Endothelial cell (in vitro differentiated cells): ENCODE measurements around the gene KLHL24. TPM values are rescaled to one million over a fixed set of nuclear protein-coding genes. Genes with fewer than 3 reads are reported as not detected.

ENCODE experiments used
- DNase-seq: peaks from one replicate; pipeline ENCODE4 v3.0.0; 2021; ENCODE audit warnings: low spot score
- H3K27ac Mint-ChIP-seq: one replicate; pipeline ENCODE4 v1.8.0; 2021; ENCODE audit warnings: mixed read lengths, inconsistent platforms; ENCODE audit not compliant: unreplicated experiment
- H3K27me3 Mint-ChIP-seq: one replicate; pipeline ENCODE4 v1.8.0; 2021; ENCODE audit warnings: mild to moderate bottlenecking, moderate library complexity, mixed read lengths, inconsistent platforms; ENCODE audit not compliant: unreplicated experiment
- H3K36me3 Mint-ChIP-seq: one replicate; pipeline ENCODE4 v1.8.0; 2021; ENCODE audit warnings: mild to moderate bottlenecking, low read depth, mixed read lengths, inconsistent platforms; ENCODE audit not compliant: unreplicated experiment
- H3K4me1 Mint-ChIP-seq: one replicate; pipeline ENCODE4 v1.8.0; 2021; ENCODE audit warnings: mild to moderate bottlenecking, mixed read lengths, inconsistent platforms; ENCODE audit not compliant: unreplicated experiment
- H3K4me3 Mint-ChIP-seq: one replicate; pipeline ENCODE4 v1.8.0; 2021; ENCODE audit warnings: mild to moderate bottlenecking, mixed read lengths, inconsistent platforms; ENCODE audit not compliant: unreplicated experiment
- H3K9me3 Mint-ChIP-seq: one replicate; pipeline ENCODE4 v1.8.0; 2021; ENCODE audit warnings: mixed read lengths, inconsistent platforms; ENCODE audit not compliant: unreplicated experiment
- total RNA-seq: library from RNA; stranded (reverse); fragmentation: NEBNext Ultra II Directional; extraction: Animal tissue kit (Norgen Biotek cat#: 25700); gene quantifications from one replicate; pipeline ENCODE4 v1.2.1, GENCODE V29; 2021; ENCODE audit not compliant: unreplicated experiment
- TF ChIP-seq, protein P1 (sequence below): fragments of 200-600 bp; sonication (generic); IDR thresholded peaks from one replicate; pipeline ENCODE4 v1.5.0; 2021; ENCODE audit warnings: antibody characterized with exemption; ENCODE audit not compliant: unreplicated experiment

Gene KLHL24
- total RNA-seq, 1 donor from 2014 or later = 50.9 TPM

DNA sequence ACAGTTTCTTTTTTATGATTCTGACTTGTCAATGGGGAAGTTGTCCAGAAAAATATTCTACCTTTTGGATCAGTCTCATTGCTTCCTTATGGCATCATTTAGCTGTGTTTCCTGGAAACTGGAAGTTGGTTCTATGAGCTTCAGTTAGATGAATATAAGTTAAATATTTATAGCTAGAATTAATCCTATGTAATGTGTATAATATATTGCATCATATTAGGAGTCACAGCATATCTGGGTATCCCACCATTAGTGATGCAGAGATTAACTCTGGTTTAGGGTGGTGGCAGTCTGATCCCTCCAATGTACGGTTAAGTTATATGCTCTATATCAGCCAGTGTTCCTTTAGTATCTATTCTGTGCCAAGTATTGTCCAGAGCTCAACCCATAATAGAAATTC, 19.3 kb downstream of the KLHL24 start:
- H3K36me3 Mint-ChIP-seq = peaks cover 61% of the 10 kb centered on the region

DNA sequence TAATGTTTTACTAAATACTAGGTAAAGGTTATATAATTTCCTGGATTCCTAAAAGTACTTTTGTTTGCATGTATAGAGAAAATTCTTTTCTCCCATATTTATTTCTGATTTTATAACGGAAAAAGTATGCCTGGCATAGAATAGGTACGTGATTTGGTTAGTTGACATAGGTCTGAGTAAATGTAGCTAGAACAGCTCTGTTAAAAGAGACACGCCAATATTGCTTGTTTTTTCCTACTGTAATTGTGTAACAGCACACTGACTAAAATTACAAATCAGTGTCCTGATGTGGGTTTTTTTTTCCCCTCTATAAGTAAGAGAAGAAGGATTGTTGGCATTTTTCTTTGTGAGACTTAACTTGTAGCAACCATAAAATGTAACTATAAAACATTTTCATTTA, 26.7 kb downstream of the KLHL24 start:
- Mint-ChIP-seq H3K36me3 (peaks cover 41% of the 10 kb centered on the region), H3K27ac (no peak overlapping the region), H3K4me1 (no peaks in the 10 kb centered on the region), H3K4me3 (no peak overlapping the region), H3K9me3 (no peaks in the 10 kb centered on the region), H3K27me3 (peaks cover 6% of the 10 kb centered on the region)
- DNase-seq = no peak
- TF ChIP-seq, protein P1, sequence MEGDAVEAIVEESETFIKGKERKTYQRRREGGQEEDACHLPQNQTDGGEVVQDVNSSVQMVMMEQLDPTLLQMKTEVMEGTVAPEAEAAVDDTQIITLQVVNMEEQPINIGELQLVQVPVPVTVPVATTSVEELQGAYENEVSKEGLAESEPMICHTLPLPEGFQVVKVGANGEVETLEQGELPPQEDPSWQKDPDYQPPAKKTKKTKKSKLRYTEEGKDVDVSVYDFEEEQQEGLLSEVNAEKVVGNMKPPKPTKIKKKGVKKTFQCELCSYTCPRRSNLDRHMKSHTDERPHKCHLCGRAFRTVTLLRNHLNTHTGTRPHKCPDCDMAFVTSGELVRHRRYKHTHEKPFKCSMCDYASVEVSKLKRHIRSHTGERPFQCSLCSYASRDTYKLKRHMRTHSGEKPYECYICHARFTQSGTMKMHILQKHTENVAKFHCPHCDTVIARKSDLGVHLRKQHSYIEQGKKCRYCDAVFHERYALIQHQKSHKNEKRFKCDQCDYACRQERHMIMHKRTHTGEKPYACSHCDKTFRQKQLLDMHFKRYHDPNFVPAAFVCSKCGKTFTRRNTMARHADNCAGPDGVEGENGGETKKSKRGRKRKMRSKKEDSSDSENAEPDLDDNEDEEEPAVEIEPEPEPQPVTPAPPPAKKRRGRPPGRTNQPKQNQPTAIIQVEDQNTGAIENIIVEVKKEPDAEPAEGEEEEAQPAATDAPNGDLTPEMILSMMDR = no peak

More for the DNA sequence above, 19.3 kb downstream of the KLHL24 start:
- Mint-ChIP-seq H3K4me1 (no peaks in the 10 kb centered on the region), H3K4me3 (no peak overlapping the region), H3K27me3 (peaks cover 4% of the 10 kb centered on the region), H3K27ac (no peak overlapping the region), H3K9me3 (peaks cover 10% of the 10 kb centered on the region)
- no peak for DNase-seq
- TF ChIP-seq, protein P1 = no peak

DNA sequence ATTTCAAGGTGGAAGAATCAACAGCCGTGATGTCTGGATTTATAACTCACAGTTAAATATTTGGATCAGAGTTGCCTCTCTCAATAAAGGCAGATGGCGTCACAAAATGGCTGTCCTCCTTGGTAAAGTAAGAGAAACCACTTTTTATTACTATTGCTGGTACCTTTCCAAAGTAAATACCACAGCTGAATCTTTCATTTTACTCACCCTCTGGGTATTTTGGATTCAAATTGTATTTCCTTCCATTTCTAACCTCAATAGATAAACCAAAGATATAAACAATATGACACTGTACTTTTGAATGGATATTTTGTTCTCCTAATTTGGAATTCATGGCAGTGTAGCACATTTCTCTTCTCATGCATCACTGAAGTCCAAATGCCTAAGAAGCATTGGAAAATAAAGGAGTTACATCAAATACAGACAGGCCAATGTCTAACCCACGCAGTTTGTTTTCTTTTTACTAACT, 29.5 kb downstream of the KLHL24 start:
- peaks cover 5% of the 10 kb centered on the region for H3K27me3 Mint-ChIP-seq

DNA sequence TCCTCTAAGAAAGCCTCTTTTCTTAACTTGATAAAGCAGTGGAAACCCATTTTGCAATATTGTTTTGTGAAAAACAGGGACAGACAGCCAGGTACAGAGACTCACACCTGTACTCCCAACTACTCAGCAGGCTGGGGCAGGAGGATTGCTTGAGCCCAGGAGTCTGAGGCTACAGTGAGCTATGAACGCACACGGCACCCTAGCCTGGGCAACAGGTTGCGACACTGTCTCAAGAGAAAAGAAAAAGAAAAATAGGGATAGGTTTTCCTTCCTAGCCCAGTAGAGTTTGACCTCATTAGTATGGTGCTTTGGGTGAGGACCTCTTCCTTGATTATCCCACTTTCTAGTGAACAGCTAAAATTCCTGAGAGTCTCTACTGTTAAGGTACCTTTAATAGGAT, 44.6 kb downstream of the KLHL24 start:
- H3K27ac Mint-ChIP-seq = no peak overlapping the region
- no peaks in the 10 kb centered on the region for H3K4me1 Mint-ChIP-seq
- H3K9me3 Mint-ChIP-seq = no peaks in the 10 kb centered on the region
- TF ChIP-seq, protein P1 = no peak
- no peaks in the 10 kb centered on the region for H3K36me3 Mint-ChIP-seq
- H3K27me3 Mint-ChIP-seq = no peaks in the 10 kb centered on the region
- no peak for DNase-seq
- H3K4me3 Mint-ChIP-seq = no peak overlapping the region

More for the DNA sequence above, 29.5 kb downstream of the KLHL24 start:
- H3K36me3 Mint-ChIP-seq = peaks cover 47% of the 10 kb centered on the region
- TF ChIP-seq, protein P1 = no peak
- no peaks in the 10 kb centered on the region for H3K9me3 Mint-ChIP-seq
- H3K4me1 Mint-ChIP-seq = no peaks in the 10 kb centered on the region
- H3K27ac Mint-ChIP-seq = no peak overlapping the region
- peak overlapping the region; percentile 29 for H3K4me3 Mint-ChIP-seq
- no peak for DNase-seq

DNA sequence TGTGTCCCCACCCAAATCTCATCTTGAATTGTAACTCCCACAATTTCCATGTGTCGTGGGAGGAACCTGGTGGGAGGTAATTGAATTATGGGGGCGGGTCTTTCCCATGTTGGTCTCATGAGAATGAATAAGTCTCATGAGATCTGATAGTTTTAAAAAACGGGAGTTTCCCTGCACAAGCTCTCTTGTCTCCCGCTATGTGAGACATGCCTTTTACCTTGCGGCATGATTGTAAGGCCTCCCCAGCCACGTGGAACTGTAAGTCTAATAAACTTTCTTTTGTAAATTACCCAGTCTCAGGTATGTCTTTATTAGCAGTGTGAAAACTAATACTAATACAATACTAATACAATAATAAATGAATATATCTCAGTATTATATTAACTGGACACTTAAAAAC, 52.3 kb downstream of the KLHL24 start:
- Mint-ChIP-seq H3K36me3 (no peaks in the 10 kb centered on the region), H3K9me3 (no peaks in the 10 kb centered on the region), H3K27ac (no peak overlapping the region), H3K4me1 (no peaks in the 10 kb centered on the region), H3K27me3 (no peaks in the 10 kb centered on the region), H3K4me3 (no peak overlapping the region)
- no peak for DNase-seq
- TF ChIP-seq, protein P1 = no peak
